ENCODE measurements around the gene DHCR7. TPM values are rescaled to one million over a fixed set of nuclear protein-coding genes. Genes with fewer than 3 reads are reported as not detected.

DHCR7 gene
- total RNA-seq, 1 donor from 2014 or later = 36.7 TPM

DNA sequence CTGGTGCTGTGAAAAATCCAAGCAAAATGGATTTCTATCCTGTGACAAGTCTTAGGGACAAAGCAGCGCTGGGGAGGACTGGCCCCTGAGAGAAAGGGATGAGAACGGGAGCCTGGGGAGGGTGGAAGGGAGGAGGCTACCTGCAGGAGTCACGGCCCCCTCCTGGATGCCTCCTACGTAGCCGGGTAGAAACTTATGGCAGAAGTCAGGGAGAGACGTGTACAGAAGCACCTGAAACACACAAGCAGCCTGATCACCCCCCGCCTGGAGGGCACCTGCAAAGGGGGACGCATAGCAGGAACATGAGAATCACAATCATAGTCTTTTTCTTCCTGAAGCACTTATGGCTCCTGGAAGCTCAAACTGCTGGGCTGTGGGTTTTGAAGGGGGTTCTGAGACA, 6.1 kb downstream of the DHCR7 start:
- H3F3A ChIP-seq (ENCODE audit: low read depth) = peaks cover 5% of the 10 kb centered on the region
- H3K4me1 ChIP-seq = peaks cover 7% of the 10 kb centered on the region
- no peak overlapping the region for H3K27ac ChIP-seq
- Mint-ChIP-seq H3K4me1 (peaks cover 9% of the 10 kb centered on the region), H3K9me3 (peaks cover 13% of the 10 kb centered on the region), H3K36me3 (peaks cover 49% of the 10 kb centered on the region), H3K27me3 (ENCODE audit: insufficient read depth, low read depth) (peaks cover 2% of the 10 kb centered on the region), H3K4me3 (no peak overlapping the region), H3K27ac (no peak overlapping the region)
- no peak overlapping the region for H3K9ac ChIP-seq
- no peak overlapping the region for H2AFZ ChIP-seq (replicated peaks)
- peaks cover 6% of the 10 kb centered on the region for H3K36me3 ChIP-seq
- peaks cover 5% of the 10 kb centered on the region for H4K20me1 ChIP-seq (ENCODE audit: low read depth)
- no peak overlapping the region for H3K4me2 ChIP-seq
- peaks cover 18% of the 10 kb centered on the region for H3K79me2 ChIP-seq (ENCODE audit: low read depth)
- no peaks in the 10 kb centered on the region for H3K9me3 ChIP-seq (ENCODE audit: low read depth)
- no peak for DNase-seq (ENCODE audit: low spot score)
- TF ChIP-seq EZH2phosphoT487 (IDR thresholded peaks at IDR 0.05) = no peak
- TF ChIP-seq, protein P1, sequence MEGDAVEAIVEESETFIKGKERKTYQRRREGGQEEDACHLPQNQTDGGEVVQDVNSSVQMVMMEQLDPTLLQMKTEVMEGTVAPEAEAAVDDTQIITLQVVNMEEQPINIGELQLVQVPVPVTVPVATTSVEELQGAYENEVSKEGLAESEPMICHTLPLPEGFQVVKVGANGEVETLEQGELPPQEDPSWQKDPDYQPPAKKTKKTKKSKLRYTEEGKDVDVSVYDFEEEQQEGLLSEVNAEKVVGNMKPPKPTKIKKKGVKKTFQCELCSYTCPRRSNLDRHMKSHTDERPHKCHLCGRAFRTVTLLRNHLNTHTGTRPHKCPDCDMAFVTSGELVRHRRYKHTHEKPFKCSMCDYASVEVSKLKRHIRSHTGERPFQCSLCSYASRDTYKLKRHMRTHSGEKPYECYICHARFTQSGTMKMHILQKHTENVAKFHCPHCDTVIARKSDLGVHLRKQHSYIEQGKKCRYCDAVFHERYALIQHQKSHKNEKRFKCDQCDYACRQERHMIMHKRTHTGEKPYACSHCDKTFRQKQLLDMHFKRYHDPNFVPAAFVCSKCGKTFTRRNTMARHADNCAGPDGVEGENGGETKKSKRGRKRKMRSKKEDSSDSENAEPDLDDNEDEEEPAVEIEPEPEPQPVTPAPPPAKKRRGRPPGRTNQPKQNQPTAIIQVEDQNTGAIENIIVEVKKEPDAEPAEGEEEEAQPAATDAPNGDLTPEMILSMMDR (IDR thresholded peaks at IDR 0.05) = no peak
- TF ChIP-seq EZH2 (IDR thresholded peaks at IDR 0.05) = no peak
- no peaks in the 10 kb centered on the region for H3K27me3 ChIP-seq
- H3K4me3 ChIP-seq = no peak overlapping the region

DNA sequence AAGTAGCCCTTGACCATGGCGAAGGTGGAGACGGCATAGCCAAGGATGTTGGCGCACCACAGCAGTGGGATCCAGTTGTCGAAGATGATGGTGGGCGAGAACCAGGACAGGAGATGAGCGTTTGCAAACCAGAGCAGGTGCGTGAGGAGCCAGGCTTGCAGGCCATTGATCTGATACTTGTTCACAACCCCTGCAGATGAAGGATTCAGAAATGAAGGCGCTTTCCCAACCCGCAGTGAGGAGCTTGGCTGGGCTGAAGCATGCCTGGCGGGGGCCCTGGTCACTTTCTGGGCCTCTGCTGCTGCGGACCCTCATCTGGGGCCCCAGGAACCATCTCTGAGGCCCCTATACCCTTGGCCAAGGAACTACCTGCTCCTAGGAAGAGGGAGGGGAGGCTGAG, 6.9 kb downstream of the DHCR7 start:
- Histone ChIP-seq H2AFZ (replicated peaks) (no peak overlapping the region), H3K27me3 (no peaks in the 10 kb centered on the region), H3K9me3 (ENCODE audit: low read depth) (no peaks in the 10 kb centered on the region), H3K4me2 (no peak overlapping the region), H3K9ac (no peak overlapping the region), H3K36me3 (peaks cover 6% of the 10 kb centered on the region), H3K4me3 (no peak overlapping the region), H4K20me1 (ENCODE audit: low read depth) (no peaks in the 10 kb centered on the region), H3F3A (ENCODE audit: low read depth) (no peaks in the 10 kb centered on the region), H3K79me2 (ENCODE audit: low read depth) (peaks cover 10% of the 10 kb centered on the region), H3K4me1 (no peaks in the 10 kb centered on the region), H3K27ac (no peak overlapping the region)
- no peak overlapping the region for H3K4me3 Mint-ChIP-seq
- H3K27me3 Mint-ChIP-seq (ENCODE audit: insufficient read depth, low read depth) = peaks cover 2% of the 10 kb centered on the region
- H3K4me1 Mint-ChIP-seq = peaks cover under 1% of the 10 kb centered on the region
- H3K9me3 Mint-ChIP-seq = peaks cover 5% of the 10 kb centered on the region
- no peak for DNase-seq (ENCODE audit: low spot score)
- H3K36me3 Mint-ChIP-seq = peaks cover 44% of the 10 kb centered on the region
- no peak overlapping the region for H3K27ac Mint-ChIP-seq
- TF ChIP-seq EZH2phosphoT487 (IDR thresholded peaks at IDR 0.05) = no peak
- TF ChIP-seq, protein P1 (IDR thresholded peaks at IDR 0.05) = no peak
- TF ChIP-seq EZH2 (IDR thresholded peaks at IDR 0.05) = no peak

DNA sequence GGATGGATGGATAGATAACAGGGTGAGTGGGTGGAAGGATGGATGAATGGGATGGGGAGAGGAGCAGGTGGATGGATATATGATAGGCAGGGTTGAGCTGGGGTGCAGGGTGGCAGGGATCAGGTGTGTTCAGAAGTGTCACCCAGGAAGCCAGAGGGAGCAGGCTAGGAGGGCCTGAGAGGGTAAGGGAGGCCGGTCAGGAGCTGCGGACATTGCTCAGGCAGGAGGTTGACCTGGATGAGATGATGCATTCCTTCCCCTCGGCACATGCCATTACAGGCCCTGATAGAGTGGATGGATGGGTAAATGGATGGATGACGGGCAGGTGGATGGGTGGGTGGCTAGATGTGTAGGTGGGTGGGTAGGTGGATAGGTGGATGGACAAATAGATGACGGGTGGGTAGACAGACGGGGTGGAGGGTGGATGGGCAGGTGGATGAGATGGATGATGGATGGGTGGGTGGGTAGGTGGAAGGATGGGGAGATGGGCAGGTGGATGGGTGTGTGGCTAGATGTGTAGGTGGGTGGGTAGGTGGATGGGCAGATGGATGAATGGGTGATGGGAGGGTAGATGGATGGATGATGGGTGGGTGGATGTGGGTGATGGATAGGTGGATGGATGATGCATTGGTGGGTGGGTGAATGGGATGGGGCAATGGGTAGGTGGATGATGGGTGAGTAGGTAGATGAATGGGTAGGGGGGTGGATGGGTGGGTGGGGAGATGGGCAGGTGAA, 8.0 kb downstream of the DHCR7 start:
- H3K36me3 Mint-ChIP-seq = peaks cover 39% of the 10 kb centered on the region
- H3K79me2 ChIP-seq (ENCODE audit: low read depth) = no peaks in the 10 kb centered on the region
- H3K4me1 ChIP-seq = no peaks in the 10 kb centered on the region
- H3K4me3 Mint-ChIP-seq = no peak overlapping the region
- no peak overlapping the region for H2AFZ ChIP-seq (replicated peaks)
- H3K9me3 Mint-ChIP-seq = no peaks in the 10 kb centered on the region
- no peaks in the 10 kb centered on the region for H4K20me1 ChIP-seq (ENCODE audit: low read depth)
- no peaks in the 10 kb centered on the region for H3K4me1 Mint-ChIP-seq
- H3K27me3 ChIP-seq = no peaks in the 10 kb centered on the region
- no peak for TF ChIP-seq EZH2 (IDR thresholded peaks at IDR 0.05)
- TF ChIP-seq EZH2phosphoT487 (IDR thresholded peaks at IDR 0.05) = no peak
- TF ChIP-seq, protein P1 (IDR thresholded peaks at IDR 0.05) = no peak
- peaks cover 2% of the 10 kb centered on the region for H3K27me3 Mint-ChIP-seq (ENCODE audit: insufficient read depth, low read depth)
- H3K27ac ChIP-seq = no peak overlapping the region
- no peak overlapping the region for H3K4me3 ChIP-seq
- H3K36me3 ChIP-seq = no peaks in the 10 kb centered on the region
- H3K4me2 ChIP-seq = no peak overlapping the region
- DNase-seq (ENCODE audit: low spot score) = no peak
- no peak overlapping the region for H3K27ac Mint-ChIP-seq
- no peak overlapping the region for H3K9ac ChIP-seq
- no peaks in the 10 kb centered on the region for H3F3A ChIP-seq (ENCODE audit: low read depth)
- H3K9me3 ChIP-seq (ENCODE audit: low read depth) = no peaks in the 10 kb centered on the region
